Spleen (tissue), 7 donors: Measurements from ENCODE around the gene BTN1A1.

Experiments
- CTCF ChIP-seq, 11 experiments: fragments of 200-600 bp in 7 of 11; fragments of 450-650 bp in 4 of 11; sonication (generic) in 4 of 11; IDR thresholded peaks in 8 of 11; conservative IDR thresholded peaks in 3 of 11; 1 replicate in 7 of 11; 2 replicates in 4 of 11; pipeline versions ENCODE4 v1.4.0 to v1.8.0; 2016 to 2021; ENCODE audit warnings: antibody characterized with exemption in 11 of 11, inconsistent platforms in 4 of 11, mild to moderate bottlenecking in 1 of 11
- POLR2A ChIP-seq, 3 donors: fragments of 450-650 bp; IDR thresholded peaks; one replicate each; pipeline ENCODE4 v1.5.1; 2017; ENCODE audit warnings: antibody characterized with exemption in 3 of 3, mild to moderate bottlenecking in 1 of 3
- POLR2AphosphoS5 ChIP-seq, 3 donors: sonication (generic); formaldehyde crosslinking; IDR thresholded peaks; one replicate each; pipeline ENCODE4 v1.5.1; 2017; ENCODE audit warnings: antibody characterized with exemption in 3 of 3
- donor health status: DM: no; HTN: no; CAD: no; lungs with moderate emphysema.
- donor health status: DM: no; HTN: no; CAD: no.
- donor health status: DM: no; HTN: no; CAD: no.

- TF ChIP-seq POLR2A (IDR thresholded peaks at IDR 0.05), result no peak
- TF ChIP-seq CTCF (IDR thresholded peaks at IDR 0.05 in 8 of 11, conservative IDR thresholded peaks at IDR 0.05 in 3 of 11), result no peak
- no peak for TF ChIP-seq POLR2AphosphoS5 (IDR thresholded peaks at IDR 0.05)
These were observed 19.3 kb downstream of the BTN1A1 start for GRCh38 chr6:26519359-26519758.
